IPS-18c (cell line): Measurements from ENCODE around the gene GAL3ST3.

ENCODE experiments used
- H3K4me3 ChIP-seq: 2 replicates; pipeline ENCODE4 v1.7.0; 2013; ENCODE audit warnings: low read depth, mild to moderate bottlenecking, low read length, moderate library complexity; ENCODE audit not compliant: insufficient read depth
- H3K9me3 ChIP-seq: one replicate; pipeline ENCODE4 v1.6.1; 2013; ENCODE audit warnings: mild to moderate bottlenecking, low read length, moderate library complexity; ENCODE audit not compliant: control insufficient read depth, insufficient read depth

Gene GAL3ST3

GRCh38 chr11:66008468-66009101, 40.4 kb downstream of the GAL3ST3 start:
- Histone ChIP-seq H3K4me3 (no peak overlapping the region), H3K9me3 (no peaks in the 10 kb centered on the region)

- Histone ChIP-seq H3K9me3 (no peaks in the 10 kb centered on the region), H3K4me3 (no peak overlapping the region)
Observed at GRCh38 chr11:66008095-66008467, 40.9 kb downstream of the GAL3ST3 start.

- Histone ChIP-seq H3K4me3 (no peak overlapping the region), H3K9me3 (no peaks in the 10 kb centered on the region)
Observed at GRCh38 chr11:66007201-66007634, 41.7 kb downstream of the GAL3ST3 start.

- H3K4me3 ChIP-seq: no peak overlapping the region; the same call in 1 of the 2 replicates
Observed at GRCh38 chr11:66006891-66007176, 42.1 kb downstream of the GAL3ST3 start.

GRCh38 chr11:66006134-66006890, 42.6 kb downstream of the GAL3ST3 start:
- H3K9me3 ChIP-seq: no peaks in the 10 kb centered on the region
- H3K4me3 ChIP-seq: no peak overlapping the region; the same call in 1 of the 2 replicates

More at GRCh38 chr11:66006891-66007176, 42.1 kb downstream of the GAL3ST3 start:
- no peaks in the 10 kb centered on the region for H3K9me3 ChIP-seq

- Histone ChIP-seq H3K9me3 (no peaks in the 10 kb centered on the region), H3K4me3 (no peak overlapping the region)
Observed at GRCh38 chr11:66004186-66004585, 44.8 kb downstream of the GAL3ST3 start.

- peak overlapping the region; percentile 100 for H3K4me3 ChIP-seq
- no peaks in the 10 kb centered on the region for H3K9me3 ChIP-seq
Observed at GRCh38 chr11:66003291-66003690, 45.7 kb downstream of the GAL3ST3 start.

- no peaks in the 10 kb centered on the region for H3K9me3 ChIP-seq
- peak overlapping the region; percentile 100 for H3K4me3 ChIP-seq
Observed at GRCh38 chr11:66002648-66003225, 46.2 kb downstream of the GAL3ST3 start.

GRCh38 chr11:66001942-66002647, 46.9 kb downstream of the GAL3ST3 start, which contains the start of the genes BANF1 and EIF1AD:
Gene BANF1, plus strand, starts transcription at chr11:66002503. Its CDS starts 748 bp downstream, at chr11:66003251.
Gene EIF1AD, minus strand, starts transcription at chr11:66002157. Its CDS starts 1,768 bp downstream, at chr11:66000389.
- H3K4me3 ChIP-seq: peak within 1 kb of the TSS; percentile 100
- no peaks in the 10 kb centered on the region for H3K9me3 ChIP-seq

- H3K4me3 ChIP-seq: no peak overlapping the region
- no peaks in the 10 kb centered on the region for H3K9me3 ChIP-seq
Observed at GRCh38 chr11:65997286-65997685, 51.7 kb downstream of the GAL3ST3 start.

GRCh38 chr11:65992056-65992455, 56.9 kb downstream of the GAL3ST3 start:
- H3K9me3 ChIP-seq: no peaks in the 10 kb centered on the region
- H3K4me3 ChIP-seq: no peak overlapping the region
